ENCODE data around the gene GRM1.

The GRM1 gene

DNA sequence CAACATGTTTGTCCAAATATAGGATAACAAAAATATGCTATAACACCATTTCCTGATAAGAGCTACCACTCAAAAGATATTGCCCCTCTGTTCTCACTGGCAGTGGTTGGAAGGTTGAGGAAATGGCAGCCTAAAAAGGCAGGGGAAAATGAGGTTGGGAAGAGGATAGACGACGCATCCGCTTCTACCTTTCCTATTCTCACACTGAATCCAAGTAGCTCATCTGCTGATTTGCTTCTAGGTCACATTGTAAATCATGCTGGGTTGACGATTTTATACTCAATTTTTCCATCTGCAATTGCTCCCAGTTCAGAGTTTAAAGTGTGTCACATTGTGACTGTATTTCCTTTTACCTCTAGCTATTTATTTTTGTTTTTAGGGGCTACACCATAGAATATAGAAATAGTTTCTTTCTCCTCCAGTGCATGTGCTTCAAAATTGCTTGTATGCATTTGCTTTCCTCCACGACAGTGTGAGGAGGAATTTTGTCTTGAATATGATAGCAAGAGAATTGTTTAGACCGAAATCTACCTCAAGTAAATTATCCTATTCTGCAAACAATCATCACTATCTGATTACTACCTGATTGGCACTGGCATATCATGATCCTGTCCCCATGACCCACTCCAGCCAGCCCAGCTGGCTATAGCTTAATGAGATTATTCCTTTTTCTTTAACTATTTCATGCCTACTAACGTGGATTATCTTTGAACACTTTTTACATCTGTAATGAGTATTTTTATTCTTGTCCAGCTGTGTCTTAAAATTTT is 335.2 kb downstream of the GRM1 start:
- TF ChIP-seq, protein P1, sequence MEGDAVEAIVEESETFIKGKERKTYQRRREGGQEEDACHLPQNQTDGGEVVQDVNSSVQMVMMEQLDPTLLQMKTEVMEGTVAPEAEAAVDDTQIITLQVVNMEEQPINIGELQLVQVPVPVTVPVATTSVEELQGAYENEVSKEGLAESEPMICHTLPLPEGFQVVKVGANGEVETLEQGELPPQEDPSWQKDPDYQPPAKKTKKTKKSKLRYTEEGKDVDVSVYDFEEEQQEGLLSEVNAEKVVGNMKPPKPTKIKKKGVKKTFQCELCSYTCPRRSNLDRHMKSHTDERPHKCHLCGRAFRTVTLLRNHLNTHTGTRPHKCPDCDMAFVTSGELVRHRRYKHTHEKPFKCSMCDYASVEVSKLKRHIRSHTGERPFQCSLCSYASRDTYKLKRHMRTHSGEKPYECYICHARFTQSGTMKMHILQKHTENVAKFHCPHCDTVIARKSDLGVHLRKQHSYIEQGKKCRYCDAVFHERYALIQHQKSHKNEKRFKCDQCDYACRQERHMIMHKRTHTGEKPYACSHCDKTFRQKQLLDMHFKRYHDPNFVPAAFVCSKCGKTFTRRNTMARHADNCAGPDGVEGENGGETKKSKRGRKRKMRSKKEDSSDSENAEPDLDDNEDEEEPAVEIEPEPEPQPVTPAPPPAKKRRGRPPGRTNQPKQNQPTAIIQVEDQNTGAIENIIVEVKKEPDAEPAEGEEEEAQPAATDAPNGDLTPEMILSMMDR (conservative IDR thresholded peaks at IDR 0.05): no peak
- no peak overlapping the region for H3K27ac ChIP-seq

DNA sequence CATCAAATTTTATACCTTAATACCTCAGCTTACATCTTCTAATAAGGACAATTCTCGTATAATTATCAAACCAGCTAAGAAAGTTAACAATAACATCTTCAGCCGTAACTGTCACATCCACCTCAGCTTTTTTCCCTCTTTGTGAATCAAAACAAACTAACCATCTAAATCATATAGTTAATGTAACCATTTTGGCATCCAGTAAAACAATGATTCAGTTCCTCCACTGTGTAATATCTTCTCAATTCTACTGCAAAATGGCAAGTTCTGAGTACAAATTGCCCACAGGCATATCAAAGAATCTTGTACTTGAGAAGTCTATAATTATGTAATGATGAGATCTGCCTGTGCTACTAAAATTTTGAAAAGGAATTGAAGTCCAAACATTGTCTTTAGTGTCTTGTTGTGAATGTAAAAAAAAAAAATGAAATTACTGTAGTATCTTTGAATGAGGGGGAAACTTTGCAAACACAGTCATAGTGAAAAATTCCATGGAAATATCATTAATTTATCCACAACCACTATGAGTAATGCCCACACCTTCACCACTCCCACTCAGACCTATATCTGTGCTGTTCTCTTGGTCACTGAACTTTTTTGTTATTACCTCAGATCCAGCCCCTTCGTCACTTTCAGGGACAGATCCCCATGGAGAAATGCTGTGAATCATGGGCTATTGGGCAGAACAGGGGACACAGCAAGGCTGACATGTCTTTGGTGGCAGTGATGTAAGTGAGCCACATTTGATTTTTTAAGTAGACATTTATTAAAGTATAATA is 336.1 kb downstream of the GRM1 start:
- TF ChIP-seq, protein P1 (conservative IDR thresholded peaks at IDR 0.05): no peak
- no peak overlapping the region for H3K27ac ChIP-seq

DNA sequence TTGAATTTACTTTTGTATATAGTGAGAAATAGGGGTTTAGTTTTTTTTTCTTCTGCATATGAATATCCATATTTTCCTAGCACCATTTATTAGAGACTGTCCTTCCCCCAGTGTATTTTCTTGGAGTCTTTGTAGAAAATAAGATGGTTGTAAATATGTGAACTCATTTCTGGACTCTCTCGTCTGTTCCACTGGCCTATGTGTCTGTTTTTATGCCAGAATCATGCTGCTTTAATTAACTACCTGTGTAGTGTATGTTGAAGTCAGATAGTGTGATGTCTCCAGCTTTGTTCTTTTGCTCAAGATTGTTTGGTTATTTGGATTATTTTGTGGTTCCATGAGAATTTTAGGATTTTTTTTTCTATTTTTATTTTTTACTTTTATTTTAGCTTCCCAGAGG is 338.2 kb downstream of the GRM1 start:
- TF ChIP-seq, protein P1 (conservative IDR thresholded peaks at IDR 0.05): no peak

DNA sequence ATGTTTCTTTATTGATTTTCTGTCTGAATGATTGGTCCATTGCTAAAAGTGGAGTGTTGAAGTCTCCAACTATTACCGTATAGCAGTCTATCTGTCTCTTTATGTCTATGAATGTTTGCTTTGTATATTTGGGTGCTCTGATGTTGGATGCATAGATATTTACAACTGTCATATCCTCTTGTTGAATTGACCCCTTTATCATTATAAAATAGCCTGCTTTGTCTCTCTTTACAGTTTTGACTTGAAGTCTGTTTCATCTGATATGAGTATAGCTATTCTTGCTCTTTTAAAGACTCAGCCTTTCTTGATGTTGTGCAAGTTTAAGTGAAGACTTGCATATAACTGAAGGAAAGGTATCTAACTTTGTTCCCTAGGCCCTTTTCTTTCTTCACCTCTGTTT is 341.0 kb downstream of the GRM1 start:
- H3K27ac ChIP-seq: no peak overlapping the region
- TF ChIP-seq, protein P1 (conservative IDR thresholded peaks at IDR 0.05): no peak

More for the DNA sequence above, 338.2 kb downstream of the GRM1 start:
- H3K27ac ChIP-seq: no peak overlapping the region

DNA sequence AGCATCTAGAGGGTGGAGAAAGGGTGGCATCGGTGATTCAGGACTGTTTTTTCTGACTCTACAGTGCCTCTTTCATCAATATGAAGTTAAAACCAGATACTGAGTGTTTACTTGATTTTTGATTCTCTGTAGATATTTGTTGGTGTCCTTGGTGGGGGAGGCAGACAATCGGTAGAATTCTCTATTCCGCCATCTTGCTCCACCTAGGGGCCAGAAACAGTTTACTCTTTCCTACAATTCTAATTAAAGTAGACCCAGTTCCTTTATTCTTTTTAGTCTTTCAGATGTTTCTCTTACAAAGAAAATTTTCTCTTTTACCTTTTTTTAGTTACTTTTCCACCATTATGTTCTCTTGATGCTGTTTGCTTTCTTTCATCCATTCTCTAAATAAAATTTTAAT is 352.6 kb downstream of the GRM1 start:
- TF ChIP-seq, protein P1 (conservative IDR thresholded peaks at IDR 0.05): peak; percentile 40

DNA sequence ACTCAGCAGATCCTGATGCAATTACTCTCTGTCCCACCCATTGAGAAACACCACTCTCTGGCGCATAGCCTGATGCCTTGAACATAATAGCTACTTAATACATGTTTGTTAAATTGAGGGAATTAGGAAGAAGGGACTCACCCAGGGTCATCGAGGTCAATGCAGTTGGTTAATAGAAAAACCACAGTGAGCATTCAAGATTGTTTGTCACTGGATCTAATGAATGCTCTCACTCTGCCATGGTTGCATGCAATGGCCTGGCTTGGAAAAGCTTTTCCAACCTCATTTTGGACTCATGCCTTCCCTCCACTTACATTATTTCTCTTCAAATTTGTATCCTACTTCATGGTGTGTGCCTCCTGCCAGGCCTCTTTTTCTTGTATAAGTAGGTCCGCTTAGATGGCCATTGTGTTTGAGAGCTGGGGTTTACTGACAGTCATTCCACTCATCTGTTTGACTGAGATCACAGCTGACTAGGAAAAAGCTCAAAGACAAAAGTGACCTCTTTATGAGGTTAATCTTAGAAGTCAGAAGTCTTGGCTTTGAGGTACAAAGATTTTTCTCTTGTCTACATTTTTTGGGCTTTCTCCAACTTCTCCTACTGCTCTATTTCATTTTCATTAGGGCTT is 360.0 kb downstream of the GRM1 start:
- H3K27ac ChIP-seq: no peak overlapping the region
- TF ChIP-seq, protein P1 (conservative IDR thresholded peaks at IDR 0.05): no peak

More for the DNA sequence above, 352.6 kb downstream of the GRM1 start:
- H3K27ac ChIP-seq: no peak overlapping the region

DNA sequence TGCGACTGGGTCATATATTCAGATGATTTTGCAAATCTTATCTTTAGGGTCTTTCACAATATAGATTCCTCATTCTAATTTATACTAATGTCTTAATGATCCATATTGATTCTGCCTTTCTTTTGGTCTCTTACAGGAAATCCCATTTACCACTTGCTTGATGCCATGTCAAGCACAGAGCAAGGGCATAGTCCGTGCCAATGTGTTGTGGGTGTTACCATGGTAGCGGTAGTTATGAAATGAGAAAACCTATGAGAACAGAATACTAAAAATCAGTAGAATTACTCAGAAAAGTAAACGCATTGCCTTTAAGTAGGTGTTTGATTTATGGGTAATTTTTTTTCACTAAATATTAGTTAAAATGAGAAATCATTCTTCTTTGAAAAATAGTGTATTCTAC is 360.9 kb downstream of the GRM1 start:
- TF ChIP-seq, protein P1 (conservative IDR thresholded peaks at IDR 0.05): no peak
- H3K27ac ChIP-seq: no peak overlapping the region
